GM21390 (cell line): ENCODE results near the gene INHA.

Source experiments
- ATAC-seq: cut with Tn5 transposase; IDR thresholded peaks from one replicate; pipeline ENCODE4 v1.9.1; 2021; ENCODE audit not compliant: unreplicated experiment

INHA gene

DNA sequence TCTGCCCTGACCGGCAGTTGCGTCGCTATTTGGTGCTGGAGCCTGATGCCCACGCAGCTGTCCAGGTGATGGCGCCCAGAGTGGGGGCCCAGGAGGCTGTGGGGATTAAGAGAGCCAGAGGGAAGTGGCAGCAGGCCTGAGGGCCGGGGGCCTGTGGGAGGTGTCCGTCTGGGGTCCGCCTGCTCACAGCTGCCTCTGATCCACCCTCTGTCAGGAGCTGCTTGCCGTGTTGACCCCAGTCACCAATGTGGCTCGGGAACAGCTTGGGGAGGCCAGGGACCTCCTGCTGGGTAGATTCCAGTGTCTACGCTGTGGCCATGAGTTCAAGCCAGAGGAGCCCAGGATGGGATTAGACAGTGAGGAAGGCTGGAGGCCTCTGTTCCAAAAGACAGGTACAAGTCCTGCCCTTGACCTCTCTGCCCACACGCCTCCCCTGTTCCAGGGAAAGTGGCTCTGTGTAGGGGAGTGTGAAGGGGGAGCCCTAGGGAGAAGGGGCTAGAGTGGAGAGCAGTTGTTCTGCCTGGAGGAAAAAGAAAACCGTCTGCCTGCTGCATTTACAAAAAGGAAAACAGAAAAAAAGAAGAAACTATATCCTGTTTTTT is 37.1 kb downstream of the INHA start:
- no peak for ATAC-seq

DNA sequence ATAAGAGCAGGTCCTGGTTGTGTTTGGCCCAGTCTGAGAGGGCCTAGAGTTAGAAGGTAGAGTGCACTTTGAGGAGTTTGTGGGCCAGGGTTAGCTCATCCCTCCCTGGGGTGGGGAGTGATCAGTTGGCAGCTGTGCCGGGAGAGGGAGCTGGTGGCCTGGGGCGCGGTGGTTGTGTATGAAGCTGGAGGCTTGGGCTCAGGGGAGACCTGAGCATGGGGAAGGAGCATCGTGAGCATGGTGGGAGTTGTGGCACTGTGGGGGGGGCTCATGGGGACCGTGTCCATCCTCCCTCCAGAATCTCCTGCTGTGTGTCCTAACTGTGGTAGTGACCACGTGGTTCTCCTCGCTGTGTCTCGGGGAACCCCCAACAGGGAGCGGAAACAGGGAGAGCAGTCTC is 39.2 kb downstream of the INHA start:
- ATAC-seq, result no peak

DNA sequence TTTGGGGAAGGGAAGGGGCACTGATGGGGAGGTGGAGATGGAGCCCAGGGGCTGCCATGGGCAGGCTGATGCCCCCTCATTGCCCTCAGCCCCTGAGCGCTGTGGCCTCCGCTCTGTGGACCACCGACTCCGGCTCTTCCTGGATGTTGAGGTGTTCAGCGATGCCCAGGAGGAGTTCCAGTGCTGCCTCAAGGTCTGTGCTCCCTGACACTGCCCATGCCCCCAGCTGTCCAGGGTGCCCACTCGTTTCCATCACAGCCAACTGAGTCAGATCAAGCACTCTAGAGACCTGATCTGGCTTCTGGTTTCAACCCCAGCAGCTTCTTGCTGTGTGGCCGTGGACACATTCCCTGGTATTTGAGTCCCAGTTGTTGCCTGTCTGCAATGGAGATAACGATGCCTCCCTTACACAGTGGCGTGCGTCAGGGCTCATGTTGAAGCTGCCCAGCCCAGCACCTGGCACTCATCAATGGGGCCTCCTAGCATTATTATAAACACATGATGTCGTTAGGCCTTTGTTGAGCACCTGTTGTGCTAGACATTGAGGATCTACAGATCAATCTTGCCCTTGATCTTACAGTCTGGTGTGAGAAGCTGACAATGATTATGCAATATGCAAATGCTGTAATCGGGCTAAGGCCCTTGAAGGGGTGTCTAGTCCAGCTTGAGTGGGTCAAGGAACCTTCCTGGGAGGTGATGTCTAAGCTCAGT is 39.9 kb downstream of the INHA start:
- no peak for ATAC-seq

DNA sequence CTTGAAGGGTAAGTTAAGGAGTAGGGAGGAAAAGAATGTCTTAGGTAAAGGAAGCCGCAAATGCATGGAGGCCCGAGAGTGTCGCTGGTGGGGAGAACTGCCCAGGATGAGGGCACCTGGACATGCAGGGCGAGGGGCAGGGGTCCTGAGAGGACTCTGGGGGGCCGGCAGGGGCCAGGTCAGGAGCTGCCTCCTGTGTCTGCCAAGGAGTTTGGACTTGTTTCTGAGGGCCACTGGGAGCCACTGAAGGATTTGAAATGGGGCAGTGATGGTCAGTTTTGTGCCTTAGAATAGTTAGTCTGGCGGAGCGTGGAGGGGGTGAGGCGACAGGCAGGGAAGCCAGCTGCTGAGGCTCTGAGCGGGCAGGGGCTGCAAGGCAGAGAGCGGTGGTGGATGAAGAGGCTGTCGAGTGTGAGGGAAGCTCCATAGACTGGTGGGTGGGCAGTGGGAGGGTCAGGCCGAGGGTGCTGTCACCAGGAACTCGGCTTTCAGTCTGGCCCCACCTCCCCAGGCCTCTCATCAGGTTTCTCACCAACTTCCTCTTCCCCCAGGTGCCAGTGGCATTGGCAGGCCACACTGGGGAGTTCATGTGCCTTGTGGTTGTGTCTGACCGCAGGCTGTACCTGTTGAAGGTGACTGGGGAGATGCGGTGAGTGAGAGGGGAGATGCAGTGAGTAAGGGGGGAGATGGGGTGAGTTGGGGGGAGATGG is 40.6 kb downstream of the INHA start:
- ATAC-seq, result no peak

DNA sequence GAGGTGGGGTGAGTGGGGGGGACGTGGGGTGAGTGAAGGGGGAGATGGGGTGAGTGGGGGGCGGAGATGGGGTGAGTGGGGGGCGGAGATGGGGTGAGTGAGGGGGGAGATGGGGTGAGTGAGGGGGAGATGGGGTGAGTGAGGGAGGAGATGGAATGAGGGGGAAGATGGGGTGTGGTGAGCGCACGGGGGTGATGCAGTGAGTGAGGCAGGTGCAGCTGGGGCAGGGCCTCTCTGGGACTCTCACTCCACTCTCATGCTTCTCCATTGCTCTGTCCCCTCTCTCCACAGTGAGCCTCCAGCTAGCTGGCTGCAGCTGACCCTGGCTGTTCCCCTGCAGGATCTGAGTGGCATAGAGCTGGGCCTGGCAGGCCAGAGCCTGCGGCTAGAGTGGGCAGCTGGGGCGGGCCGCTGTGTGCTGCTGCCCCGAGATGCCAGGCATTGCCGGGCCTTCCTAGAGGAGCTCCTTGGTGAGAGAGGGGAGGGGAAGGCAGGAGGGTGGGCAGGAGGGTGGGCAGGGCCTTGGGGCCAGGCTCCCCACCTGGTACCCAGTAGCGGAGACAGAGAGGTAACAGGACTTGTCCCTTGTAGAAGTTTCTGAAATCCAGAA is 41.5 kb downstream of the INHA start:
- no peak for ATAC-seq

DNA sequence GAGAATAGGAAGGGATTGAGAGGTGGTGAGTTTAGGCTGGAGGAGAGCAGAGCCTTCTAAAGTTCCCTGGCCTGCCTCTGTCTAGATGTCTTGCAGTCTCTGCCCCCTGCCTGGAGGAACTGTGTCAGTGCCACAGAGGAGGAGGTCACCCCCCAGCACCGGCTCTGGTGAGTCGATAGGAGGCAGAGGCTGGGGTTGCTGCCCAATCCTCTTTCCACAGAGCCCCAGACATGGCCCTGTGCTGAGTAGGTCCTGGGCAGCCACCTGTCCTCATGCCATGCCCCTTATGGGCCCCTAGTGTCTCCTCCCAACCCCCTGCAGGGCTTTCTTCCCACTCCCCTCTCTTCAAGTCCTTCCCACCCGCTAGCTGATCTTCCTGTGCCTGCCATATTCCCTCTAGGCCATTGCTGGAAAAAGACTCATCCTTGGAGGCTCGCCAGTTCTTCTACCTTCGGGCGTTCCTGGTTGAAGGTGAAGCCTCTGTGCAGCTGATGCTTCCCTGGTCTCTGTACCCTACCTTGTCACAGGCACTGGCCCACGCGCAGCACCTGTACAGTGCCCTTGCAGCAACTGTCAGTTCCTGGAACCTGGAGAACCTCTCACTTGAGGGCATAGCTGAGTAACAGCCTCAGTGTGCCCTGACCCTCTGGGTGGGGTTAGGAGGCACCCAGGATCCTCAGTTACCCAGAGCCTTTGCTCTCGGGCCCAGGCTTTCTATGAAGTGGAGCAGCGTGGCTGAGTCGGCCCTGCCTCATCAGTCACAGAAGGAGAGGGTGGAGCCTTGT is 42.2 kb downstream of the INHA start:
- no peak for ATAC-seq

DNA sequence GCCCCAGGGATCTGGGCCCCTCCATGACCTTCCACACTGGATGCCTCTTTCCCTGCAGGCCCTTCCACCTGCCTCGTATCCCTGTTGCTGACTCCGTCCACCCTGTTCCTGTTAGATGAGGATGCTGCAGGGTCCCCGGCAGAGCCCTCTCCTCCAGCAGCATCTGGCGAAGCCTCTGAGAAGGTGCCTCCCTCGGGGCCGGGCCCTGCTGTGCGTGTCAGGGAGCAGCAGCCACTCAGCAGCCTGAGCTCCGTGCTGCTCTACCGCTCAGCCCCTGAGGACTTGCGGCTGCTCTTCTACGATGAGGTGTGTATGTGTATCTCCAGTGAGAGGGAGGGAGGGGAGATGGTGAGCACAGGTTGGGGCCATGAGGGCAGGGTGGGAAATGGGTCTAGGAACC is 42.9 kb downstream of the INHA start:
- no peak for ATAC-seq

DNA sequence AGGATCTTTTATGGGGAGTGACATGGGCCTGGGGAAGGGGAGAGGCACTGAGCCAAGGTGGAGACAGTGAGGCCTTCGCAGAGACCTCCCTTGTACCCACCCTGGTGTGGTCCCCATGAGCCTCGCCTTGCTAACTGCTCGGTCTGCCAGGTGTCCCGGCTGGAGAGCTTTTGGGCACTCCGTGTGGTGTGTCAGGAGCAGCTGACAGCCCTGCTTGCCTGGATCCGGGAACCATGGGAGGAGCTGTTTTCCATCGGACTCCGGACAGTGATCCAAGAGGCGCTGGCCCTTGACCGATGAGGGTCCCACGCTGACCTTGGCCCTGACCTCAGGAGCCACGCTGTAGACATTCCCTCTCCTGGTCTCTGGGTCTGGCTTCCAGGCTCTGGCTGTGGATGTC is 43.8 kb downstream of the INHA start:
- no peak for ATAC-seq

DNA sequence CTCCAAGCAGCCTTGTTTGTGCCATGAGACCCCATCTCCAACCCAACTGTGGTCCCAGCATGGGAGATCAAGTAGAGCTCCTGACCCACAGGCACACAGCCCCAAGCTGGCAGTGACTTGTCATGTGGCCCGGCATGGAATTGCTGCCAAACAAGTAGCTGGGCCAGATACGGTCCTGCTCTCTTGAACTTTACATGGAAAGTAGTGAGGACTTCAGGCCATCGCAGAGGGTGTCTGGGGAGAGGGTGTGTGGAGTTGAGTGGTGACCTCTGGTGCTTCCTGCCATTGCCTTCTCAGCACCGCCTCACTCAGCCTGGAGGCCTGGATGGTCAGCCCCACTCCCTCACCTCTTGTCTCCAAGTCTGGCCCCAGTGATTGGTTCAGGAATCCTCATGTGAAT is 44.4 kb downstream of the INHA start:
- no peak for ATAC-seq

DNA sequence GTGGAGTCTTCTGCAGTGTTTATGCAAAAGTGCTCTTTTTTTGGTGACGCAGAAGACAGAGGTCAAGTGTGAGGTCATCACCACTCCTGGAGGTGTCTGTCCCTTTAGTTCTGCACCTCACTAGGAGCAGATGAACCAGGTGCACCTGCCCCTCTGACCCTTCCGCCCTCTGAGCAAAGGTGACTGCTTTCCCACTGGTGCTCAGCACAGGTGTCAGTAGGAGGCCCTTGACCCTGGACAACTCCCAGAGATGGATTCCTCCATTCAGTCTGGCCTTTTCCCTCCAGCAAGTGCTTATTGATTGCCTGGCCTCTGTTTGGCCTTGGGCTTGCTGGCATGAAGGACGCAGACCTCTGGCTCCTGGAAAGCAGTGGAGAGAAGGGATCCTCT is 46.6 kb downstream of the INHA start:
- ATAC-seq, result no peak

DNA sequence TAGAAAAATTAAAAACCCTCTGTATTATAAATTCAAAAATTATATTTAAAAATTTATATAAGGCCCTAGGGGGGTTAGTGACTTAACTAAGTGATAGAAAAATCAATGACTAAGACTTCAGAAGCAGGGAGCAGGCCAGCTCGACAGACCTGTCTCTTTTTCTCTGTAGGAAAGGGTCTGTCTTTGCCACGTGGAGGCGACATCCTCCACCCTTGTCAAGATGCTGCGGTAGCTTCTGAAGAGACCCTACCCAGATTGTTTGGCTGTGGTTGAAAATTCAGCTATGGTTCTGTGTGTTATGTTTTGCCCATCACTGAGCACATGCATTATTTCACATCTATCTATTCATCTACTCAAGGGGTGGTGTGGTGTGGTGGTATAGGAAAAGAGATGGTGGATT is 47.1 kb downstream of the INHA start:
- no peak for ATAC-seq

DNA sequence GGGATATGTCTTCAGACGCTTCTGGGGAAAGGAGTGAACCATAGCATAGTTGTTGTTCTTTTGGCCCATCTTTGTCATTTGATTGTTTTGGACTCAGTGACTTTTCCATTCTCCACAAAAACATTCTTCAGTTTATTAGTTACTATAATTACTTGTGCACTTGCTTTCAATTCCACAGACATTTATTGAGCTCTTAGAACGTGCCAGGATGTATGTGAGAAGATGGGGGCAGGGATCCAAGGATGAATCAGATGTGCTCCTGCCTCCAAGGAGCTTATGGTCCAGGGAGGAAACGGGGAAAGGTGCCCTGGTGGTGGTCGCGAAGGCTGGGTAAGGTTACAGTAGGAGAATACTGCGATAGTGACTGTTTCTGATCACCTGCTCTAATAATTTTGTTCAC is 48.4 kb downstream of the INHA start:
- no peak for ATAC-seq

DNA sequence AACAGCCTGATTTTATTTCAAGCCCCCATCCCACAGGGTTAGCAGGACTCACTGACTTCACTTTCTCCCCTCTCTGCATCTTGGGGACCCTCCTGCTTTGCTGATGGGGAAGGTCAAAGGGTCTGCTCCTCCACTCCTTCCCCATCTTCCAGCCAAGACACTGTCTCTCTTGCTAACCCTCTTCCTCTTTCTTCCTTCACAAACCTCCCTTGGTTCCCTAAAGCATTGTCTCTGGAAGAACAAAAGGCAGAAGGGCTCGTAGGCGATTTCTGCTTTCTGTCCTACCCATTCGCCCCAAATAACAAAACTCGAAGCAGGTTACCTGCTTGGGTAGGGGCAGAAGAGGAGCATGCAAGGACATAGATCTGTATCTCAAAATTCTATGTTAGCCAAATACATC is 49.8 kb downstream of the INHA start:
- no peak for ATAC-seq

DNA sequence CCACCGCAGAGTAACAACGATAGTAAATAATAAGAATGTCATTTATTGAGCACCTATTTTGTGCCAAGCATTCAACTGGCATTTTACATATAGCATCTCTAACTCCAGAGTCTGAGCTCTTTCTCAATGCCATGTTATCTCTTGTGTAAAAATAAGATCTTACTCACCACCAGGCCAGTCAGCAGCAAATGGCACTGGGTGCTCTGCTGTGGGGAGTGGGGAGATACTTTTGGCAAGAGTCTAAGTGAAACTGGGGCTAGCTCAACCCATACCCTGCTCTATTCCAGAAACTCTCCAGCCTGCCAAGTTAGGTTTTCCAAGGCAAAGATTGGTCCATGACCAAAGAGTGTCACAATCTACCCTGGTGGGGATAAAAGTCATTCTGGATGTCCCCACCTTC is 50.4 kb downstream of the INHA start:
- no peak for ATAC-seq

DNA sequence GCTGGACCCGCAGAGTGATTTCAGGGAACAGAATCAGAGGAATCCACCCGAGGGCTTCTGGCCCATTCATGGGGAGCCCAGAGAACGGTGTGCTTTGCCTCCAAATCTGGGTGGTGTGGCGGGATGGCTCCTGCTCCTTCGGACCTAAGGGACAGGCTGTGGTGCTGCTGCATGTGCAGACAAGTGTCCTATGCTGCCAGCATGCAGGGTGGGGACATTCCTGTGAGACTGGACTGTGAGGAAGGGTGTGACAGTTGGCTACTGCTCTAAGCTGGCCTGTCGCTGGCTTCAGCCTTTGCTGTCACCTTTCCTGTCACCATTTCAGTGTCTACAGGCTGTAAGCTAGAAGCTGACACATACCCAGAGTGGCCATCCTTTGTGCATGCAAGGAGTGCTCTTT is 52.5 kb downstream of the INHA start:
- no peak for ATAC-seq

DNA sequence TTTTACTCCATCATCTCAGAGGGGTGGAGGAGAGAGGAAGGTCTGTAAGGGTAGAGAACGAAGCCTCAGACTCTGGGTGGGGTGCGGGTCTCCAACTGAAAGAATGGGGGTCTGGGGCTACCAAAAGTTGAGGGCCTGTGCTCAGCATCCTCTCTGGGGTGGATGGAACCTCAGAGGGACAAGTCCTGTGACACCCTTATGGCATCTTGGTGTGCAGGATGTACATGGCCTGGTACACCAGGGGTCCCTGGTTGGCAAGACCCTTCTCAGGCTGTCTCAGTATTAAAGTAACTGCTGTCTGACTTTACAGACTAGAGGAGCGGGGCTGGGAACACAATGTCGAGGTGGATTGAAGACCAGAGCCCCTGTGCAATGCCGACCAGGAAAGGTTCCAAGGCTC is 53.1 kb downstream of the INHA start:
- ATAC-seq, result no peak
